ENCODE results near the gene PGRMC2. TPM values are rescaled to one million over a fixed set of nuclear protein-coding genes. Genes with fewer than 3 reads are reported as not detected.
"Not testable (repeated sequence)": the region's sequence is repeated elsewhere in the genome, so short reads cannot be mapped to it uniquely, and the experiment has no call there.

The PGRMC2 gene
- total and polyA plus RNA-seq, 8 donors: 14.5 to 48.4 (median 29.9) TPM

DNA sequence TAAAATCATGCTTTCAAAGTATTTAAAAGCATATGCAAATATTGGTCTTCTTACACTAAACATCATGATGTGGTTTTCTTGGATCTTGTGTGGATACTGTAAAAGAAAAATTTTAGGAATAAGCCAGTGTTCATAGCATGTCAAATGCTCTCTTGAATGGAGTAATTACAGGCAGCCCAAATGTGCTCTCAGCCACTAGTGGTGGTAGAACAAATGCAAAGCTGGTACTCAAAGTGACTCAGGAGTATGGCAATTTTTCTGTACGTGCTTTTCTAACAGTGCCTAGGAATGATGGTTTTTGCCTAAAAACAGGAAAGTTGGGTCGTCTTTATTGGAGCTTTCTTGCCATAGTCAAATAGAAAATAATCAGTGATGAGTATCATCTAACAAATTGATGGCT lies 19.9 kb downstream of the PGRMC2 start:
- no peak overlapping the region for H3K27ac ChIP-seq
- H3K4me1 ChIP-seq: peaks cover 0 to 3% (median 0%) of the 10 kb centered on the region in 3 donors
- ATAC-seq: peak in 1 of 4 donors; percentile 54
- no peak overlapping the region for H3K4me3 ChIP-seq
- peaks cover 0 to 16% (median 6%) of the 10 kb centered on the region in 3 donors for H3K36me3 ChIP-seq
- DNase-seq: no peak
- TF ChIP-seq, protein P1, sequence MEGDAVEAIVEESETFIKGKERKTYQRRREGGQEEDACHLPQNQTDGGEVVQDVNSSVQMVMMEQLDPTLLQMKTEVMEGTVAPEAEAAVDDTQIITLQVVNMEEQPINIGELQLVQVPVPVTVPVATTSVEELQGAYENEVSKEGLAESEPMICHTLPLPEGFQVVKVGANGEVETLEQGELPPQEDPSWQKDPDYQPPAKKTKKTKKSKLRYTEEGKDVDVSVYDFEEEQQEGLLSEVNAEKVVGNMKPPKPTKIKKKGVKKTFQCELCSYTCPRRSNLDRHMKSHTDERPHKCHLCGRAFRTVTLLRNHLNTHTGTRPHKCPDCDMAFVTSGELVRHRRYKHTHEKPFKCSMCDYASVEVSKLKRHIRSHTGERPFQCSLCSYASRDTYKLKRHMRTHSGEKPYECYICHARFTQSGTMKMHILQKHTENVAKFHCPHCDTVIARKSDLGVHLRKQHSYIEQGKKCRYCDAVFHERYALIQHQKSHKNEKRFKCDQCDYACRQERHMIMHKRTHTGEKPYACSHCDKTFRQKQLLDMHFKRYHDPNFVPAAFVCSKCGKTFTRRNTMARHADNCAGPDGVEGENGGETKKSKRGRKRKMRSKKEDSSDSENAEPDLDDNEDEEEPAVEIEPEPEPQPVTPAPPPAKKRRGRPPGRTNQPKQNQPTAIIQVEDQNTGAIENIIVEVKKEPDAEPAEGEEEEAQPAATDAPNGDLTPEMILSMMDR (IDR thresholded peaks at IDR 0.05): no peak
- intact Hi-C loops (cut with DNase I): no loop called here
- no peaks in the 10 kb centered on the region for H3K9me3 ChIP-seq
- no peak for FAIRE-seq
- no peaks in the 10 kb centered on the region for H3K27me3 ChIP-seq
- 19 to 26% methylated on average over 2 of the region's 2 CpGs for WGBS, 2 donors

DNA sequence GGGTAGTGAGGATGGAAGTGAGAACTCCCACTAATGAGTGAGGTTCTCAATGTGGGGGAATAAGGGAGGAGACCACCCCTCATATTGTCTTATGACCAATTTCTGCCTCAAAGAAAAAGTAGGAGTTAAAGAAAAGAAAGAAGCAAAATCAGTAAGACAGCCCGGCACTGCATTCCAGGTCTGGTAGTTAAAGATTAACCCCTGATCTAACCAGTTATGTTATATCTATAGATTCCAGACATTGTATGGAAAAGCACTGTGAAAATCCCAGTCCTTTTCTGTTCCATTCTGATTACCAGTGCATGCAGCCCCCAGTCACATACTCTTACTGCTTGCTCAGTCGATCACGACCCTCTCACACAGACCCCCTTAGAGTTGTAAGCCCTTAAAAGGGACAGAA lies 20.4 kb downstream of the PGRMC2 start:
- H3K9me3 ChIP-seq; ATAC-seq; FAIRE-seq; DNase-seq; H3K4me3 ChIP-seq; H3K27ac ChIP-seq; H3K27me3 ChIP-seq; intact Hi-C loops (cut with DNase I); H3K4me1 ChIP-seq: not testable (repeated sequence)
- H3K36me3 ChIP-seq: peaks cover 0 to 15% (median 6%) of the 10 kb centered on the region in 3 donors
- WGBS, 2 donors: 2 to 8% methylated on average over 3 of the region's 3 CpGs

DNA sequence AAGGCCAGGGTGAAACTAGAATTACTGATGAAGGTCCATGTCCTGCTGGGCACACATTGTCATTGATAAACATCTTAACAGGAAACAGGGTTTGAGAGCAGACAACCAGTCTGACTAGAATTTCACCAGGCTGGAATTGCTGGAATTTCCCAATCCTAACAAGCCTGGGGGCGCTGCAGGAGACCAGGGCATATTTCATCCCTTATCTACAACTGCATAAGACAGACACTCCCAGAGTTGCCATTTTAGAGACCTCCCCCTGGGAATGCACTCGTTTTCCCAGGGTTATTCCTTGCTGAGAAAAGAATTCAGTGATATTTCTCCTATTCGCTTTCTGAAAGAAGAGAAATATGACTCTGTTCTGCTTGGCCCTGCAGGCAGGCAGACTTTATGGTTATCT lies 22.1 kb downstream of the PGRMC2 start:
- H3K4me1 ChIP-seq; intact Hi-C loops (cut with DNase I); DNase-seq; H3K9me3 ChIP-seq; H3K36me3 ChIP-seq; FAIRE-seq; ATAC-seq; H3K27ac ChIP-seq; H3K4me3 ChIP-seq; H3K27me3 ChIP-seq: not testable (repeated sequence)
- 63 to 69% methylated on average over 3 of the region's 3 CpGs for WGBS, 2 donors

DNA sequence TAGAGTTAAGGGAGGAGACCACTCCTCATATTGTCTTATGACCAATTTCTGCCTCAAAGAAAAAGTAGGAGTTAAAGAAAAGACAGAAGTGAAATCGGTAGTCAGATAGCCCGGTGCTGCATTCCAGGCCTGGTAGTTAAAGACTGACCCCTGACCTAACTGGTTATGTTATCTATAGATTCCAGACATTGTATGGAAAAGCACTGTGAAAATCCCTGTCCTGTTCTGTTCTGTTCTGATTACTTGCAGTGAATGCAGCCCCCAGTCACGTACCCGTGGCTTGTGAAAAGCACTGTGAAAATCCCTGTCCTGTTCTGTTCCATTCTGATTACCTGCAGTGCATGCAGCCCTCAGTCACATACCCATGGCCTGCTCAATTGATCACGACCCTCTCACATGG lies 27.7 kb downstream of the PGRMC2 start:
- H3K27ac ChIP-seq; H3K27me3 ChIP-seq; H3K9me3 ChIP-seq; H3K4me3 ChIP-seq; DNase-seq; H3K4me1 ChIP-seq; intact Hi-C loops (cut with DNase I); ATAC-seq; FAIRE-seq; H3K36me3 ChIP-seq: not testable (repeated sequence)
- 57 to 63% methylated on average over 5 of the region's 5 CpGs for WGBS, 2 donors

DNA sequence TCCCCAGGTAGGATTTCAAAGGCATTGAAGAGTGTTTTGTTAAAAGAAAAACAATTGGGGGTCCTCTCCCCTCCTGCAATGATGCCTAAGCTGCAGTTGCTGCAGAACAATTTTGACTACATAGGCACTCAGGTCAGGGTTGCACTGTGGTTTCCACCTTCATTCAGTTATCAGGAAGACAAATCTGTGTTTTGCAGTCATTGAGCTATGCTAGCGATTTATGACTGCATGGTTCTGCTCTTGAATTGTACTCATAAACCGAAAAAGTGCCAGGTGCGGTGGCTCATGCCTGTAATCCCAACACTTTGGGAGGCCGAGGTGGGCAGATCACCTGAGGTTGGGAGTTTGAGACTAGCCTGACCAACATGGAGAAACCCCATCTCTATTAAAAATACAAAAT lies 29.4 kb downstream of the PGRMC2 start:
- 82 to 83% methylated on average over 4 of the region's 4 CpGs for WGBS, 2 donors
- not testable (repeated sequence) for DNase-seq

DNA sequence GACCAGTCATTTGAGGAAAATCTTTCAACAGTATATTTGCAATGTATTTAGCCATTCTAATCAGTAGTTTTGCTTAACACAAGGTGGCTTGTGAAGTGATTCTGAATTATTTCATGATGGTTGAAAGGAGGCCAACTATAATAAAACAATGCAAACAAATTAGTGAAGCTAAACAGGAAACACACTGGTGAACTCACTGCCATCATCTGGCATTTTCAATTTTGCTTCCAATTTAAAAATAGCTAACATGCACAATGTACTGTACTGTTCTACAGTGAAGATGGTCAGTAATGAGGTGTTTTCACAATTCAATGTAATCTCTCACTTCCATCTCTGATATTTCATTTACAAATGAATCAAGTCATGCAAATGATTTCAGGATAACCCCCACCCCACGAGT lies 31.1 kb downstream of the PGRMC2 start:
- no peaks in the 10 kb centered on the region for H3K27me3 ChIP-seq
- no peak for FAIRE-seq
- no peak for DNase-seq
- H3K9me3 ChIP-seq: no peaks in the 10 kb centered on the region
- intact Hi-C loops (cut with DNase I): no loop called here
- no peaks in the 10 kb centered on the region for H3K36me3 ChIP-seq
- TF ChIP-seq, protein P1 (IDR thresholded peaks at IDR 0.05): no peak
- H3K27ac ChIP-seq: no peak overlapping the region
- no peaks in the 10 kb centered on the region for H3K4me1 ChIP-seq
- WGBS, 2 donors: 24 to 36% methylated on average over 1 of the region's 1 CpG
- peak in 2 of 4 donors; percentile 22 to 36 for ATAC-seq
- H3K4me3 ChIP-seq: no peak overlapping the region

More for the DNA sequence above, 29.4 kb downstream of the PGRMC2 start:
- H3K36me3 ChIP-seq; H3K27me3 ChIP-seq; FAIRE-seq; H3K9me3 ChIP-seq; H3K4me1 ChIP-seq; ATAC-seq; H3K4me3 ChIP-seq; H3K27ac ChIP-seq; intact Hi-C loops (cut with DNase I): not testable (repeated sequence)

DNA sequence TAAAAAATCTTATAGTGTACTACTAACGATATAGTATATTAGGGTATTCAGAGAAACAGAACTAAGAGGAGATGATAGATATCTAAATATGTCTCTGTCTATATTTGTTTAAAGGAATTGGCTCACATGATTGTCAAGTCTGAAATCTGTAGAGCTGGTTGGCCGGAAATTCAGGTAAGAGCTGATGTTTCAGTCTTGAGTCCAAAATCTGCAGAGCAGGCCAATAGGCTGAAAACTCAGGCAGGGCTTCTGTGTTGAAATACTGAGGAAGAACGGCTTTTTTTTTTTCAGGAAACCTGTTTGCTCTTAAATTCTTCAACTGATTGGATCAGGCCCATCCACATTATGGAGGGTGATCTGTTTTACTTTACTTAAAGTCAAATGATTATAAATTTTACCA lies 31.7 kb downstream of the PGRMC2 start:
- Histone ChIP-seq H3K9me3 (no peaks in the 10 kb centered on the region), H3K4me1 (no peaks in the 10 kb centered on the region), H3K27ac (no peak overlapping the region), H3K36me3 (no peaks in the 10 kb centered on the region), H3K4me3 (no peak overlapping the region), H3K27me3 (no peaks in the 10 kb centered on the region)
- 84 to 89% methylated on average over 3 of the region's 3 CpGs for WGBS, 2 donors
- DNase-seq (no peak), ATAC-seq (no peak), FAIRE-seq (no peak)
- intact Hi-C loops (cut with DNase I): no loop called here
- TF ChIP-seq, protein P1 (IDR thresholded peaks at IDR 0.05): no peak
